Mesendoderm (in vitro differentiated cells): Measurements from ENCODE around the gene FXYD7.
"Not testable (repeated sequence)": the region's sequence is repeated elsewhere in the genome, so short reads cannot be mapped to it uniquely, and the experiment has no call there.

Experiments
- DNase-seq: peaks from one replicate; pipeline ENCODE4 v3.0.0; 2013
- H2AK5ac ChIP-seq: 2 replicates; pipeline ENCODE4 v1.6.1; 2013; ENCODE audit warnings: low read length, inconsistent platforms
- H2BK120ac ChIP-seq: 2 replicates; pipeline ENCODE4 v1.6.1; 2013; ENCODE audit warnings: low read depth, mild to moderate bottlenecking, low read length, moderate library complexity, mixed read lengths
- H2BK15ac ChIP-seq: replicated peaks from 2 replicates; pipeline ENCODE4 v1.6.1; 2013; ENCODE audit warnings: low read depth, mild to moderate bottlenecking, moderate library complexity
- H2BK5ac ChIP-seq: 2 replicates; pipeline ENCODE4 v1.6.1; 2013; ENCODE audit warnings: low read length, inconsistent platforms
- H3K18ac ChIP-seq: 2 replicates; pipeline ENCODE4 v1.6.1; 2013; ENCODE audit warnings: mild to moderate bottlenecking, low read length, mixed read lengths
- H3K23ac ChIP-seq: one replicate; pipeline ENCODE4 v1.6.1; 2013; ENCODE audit warnings: low read length
- H3K27ac ChIP-seq: 2 replicates; pipeline ENCODE4 v1.5.1; 2013; ENCODE audit warnings: low read depth, mild to moderate bottlenecking, inconsistent platforms, low read length, moderate library complexity
- H3K27me3 ChIP-seq: 2 replicates; pipeline ENCODE4 v1.6.1; 2013; ENCODE audit warnings: low read length, control low read depth, mild to moderate bottlenecking, inconsistent platforms; ENCODE audit not compliant: insufficient read depth, poor library complexity
- H3K36me3 ChIP-seq: 2 replicates; pipeline ENCODE4 v1.6.1; 2013; ENCODE audit warnings: low read length, inconsistent platforms; ENCODE audit not compliant: control insufficient read depth, insufficient read depth
- H3K4ac ChIP-seq: one replicate; pipeline ENCODE4 v1.6.1; 2013; ENCODE audit warnings: low read depth, mild to moderate bottlenecking, low read length, moderate library complexity
- H3K4me1 ChIP-seq: 2 replicates; pipeline ENCODE4 v1.6.1; 2013; ENCODE audit warnings: low read depth, low read length, inconsistent platforms; ENCODE audit not compliant: control insufficient read depth
- H3K4me2 ChIP-seq: 2 replicates; pipeline ENCODE4 v1.6.1; 2013; ENCODE audit warnings: low read length
- H3K4me3 ChIP-seq: 2 replicates; pipeline ENCODE4 v1.5.1; 2013; ENCODE audit warnings: mild to moderate bottlenecking, low read length
- H3K56ac ChIP-seq: one replicate; pipeline ENCODE4 v1.6.1; 2013; ENCODE audit warnings: low read length
- H3K79me1 ChIP-seq: 2 replicates; pipeline ENCODE4 v1.6.1; 2013; ENCODE audit warnings: low read length, inconsistent platforms
- H3K79me2 ChIP-seq: 2 replicates; pipeline ENCODE4 v1.6.1; 2013; ENCODE audit warnings: mild to moderate bottlenecking, low read length; ENCODE audit not compliant: control insufficient read depth, insufficient read depth
- H3K9ac ChIP-seq: 2 replicates; pipeline ENCODE4 v1.6.1; 2013; ENCODE audit warnings: low read length, inconsistent platforms
- H4K5ac ChIP-seq: one replicate; pipeline ENCODE4 v1.6.1; 2013; ENCODE audit warnings: low read length
- H4K8ac ChIP-seq: one replicate; pipeline ENCODE4 v1.6.1; 2013; ENCODE audit warnings: low read depth, mild to moderate bottlenecking, control low read depth, low read length, moderate library complexity
- WGBS: extraction: QIAGEN DNeasy Blood & Tissue Kit; methylation state at CpG from one replicate; pipeline ENCODE4 v1.1.7; 2013; ENCODE audit warnings: low lambda C conversion rate, missing lambda C conversion rate; ENCODE audit not compliant: insufficient coverage; ENCODE audit errors: extremely low coverage; 5-methylcytosine and 5-hydroxymethylcytosine counted together

FXYD7 gene

DNA sequence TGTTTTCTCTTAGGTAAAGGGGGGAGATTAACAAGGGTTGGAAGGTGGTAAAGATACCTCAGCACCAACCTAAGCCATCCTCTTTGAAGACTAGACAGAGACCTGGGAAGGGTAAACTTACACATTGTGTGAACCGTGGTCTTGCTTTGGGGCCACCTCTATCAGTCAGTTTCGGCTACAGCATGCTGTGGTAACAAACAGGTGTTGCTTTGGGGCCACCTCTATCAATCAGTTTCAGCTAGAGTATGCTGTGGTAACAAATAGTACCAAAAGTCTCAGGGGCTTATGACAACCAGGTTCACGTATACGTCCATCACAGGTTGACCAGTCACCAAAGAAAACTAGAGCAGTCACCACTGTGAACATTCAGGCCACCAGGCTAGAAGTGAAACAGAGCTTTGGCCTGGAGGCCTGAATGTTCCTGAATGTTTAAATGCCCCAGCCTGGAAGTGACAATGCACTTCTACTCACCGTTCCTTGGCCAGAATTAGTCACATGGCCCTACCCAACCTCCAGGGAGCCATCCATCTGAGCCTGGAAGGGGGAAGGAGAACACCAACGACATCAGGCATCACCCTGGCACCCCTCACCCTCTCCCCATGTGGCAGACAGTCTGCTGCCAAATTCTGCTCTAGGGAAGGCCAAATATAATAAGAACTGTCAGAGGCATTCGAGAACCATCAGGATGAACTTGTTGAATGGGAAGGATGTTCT, 3.8 kb downstream of the FXYD7 start:
- Histone ChIP-seq H2BK5ac (no peak overlapping the region), H3K56ac (no peak overlapping the region), H3K79me2 (no peaks in the 10 kb centered on the region), H4K5ac (no peak overlapping the region), H2BK15ac (no peak overlapping the region), H2AK5ac (no peak overlapping the region), H3K23ac (no peak overlapping the region), H3K4ac (no peak overlapping the region), H2BK120ac (no peak overlapping the region), H3K18ac (no peak overlapping the region), H3K9ac (no peak overlapping the region), H3K27me3 (peaks cover 6% of the 10 kb centered on the region), H3K36me3 (no peaks in the 10 kb centered on the region), H3K4me3 (no peak overlapping the region), H3K4me2 (no peak overlapping the region), H3K4me1 (peaks cover 2% of the 10 kb centered on the region), H3K27ac (no peak overlapping the region), H4K8ac (no peak overlapping the region), H3K79me1 (no peaks in the 10 kb centered on the region)
- no CpG with 5 or more reads among the region's 7 CpGs for WGBS
- DNase-seq, result no peak

DNA sequence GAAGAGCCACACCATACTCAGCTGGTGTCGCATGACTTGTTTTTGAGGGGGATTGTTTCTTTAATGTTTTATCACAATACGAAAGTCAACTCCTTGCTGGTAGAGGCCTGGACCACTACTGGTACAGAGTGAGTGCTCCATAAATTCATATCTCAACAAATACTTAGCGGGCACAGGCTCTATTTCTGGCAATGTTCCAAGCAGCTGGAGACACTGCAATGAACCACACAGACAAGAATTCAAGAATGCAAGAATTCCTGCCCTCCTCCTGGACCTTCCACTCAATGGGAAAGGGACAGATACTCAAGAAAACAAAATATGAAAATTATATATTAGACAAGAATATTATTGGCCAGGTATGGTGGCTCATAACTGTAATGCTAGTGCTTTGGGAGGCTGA, 6.4 kb downstream of the FXYD7 start:
- H3K56ac ChIP-seq, result no peak overlapping the region
- H3K27me3 ChIP-seq, result no peaks in the 10 kb centered on the region
- no peak overlapping the region for H3K4me3 ChIP-seq
- H2BK120ac ChIP-seq, result no peak overlapping the region
- no peak overlapping the region for H2BK5ac ChIP-seq
- H3K4ac ChIP-seq, result no peak overlapping the region
- H2AK5ac ChIP-seq, result no peak overlapping the region
- H3K18ac ChIP-seq, result no peak overlapping the region
- no peaks in the 10 kb centered on the region for H3K4me1 ChIP-seq
- no peak overlapping the region for H4K8ac ChIP-seq
- no peaks in the 10 kb centered on the region for H3K79me2 ChIP-seq
- H4K5ac ChIP-seq, result no peak overlapping the region
- H2BK15ac ChIP-seq, result no peak overlapping the region
- no peak overlapping the region for H3K23ac ChIP-seq
- H3K27ac ChIP-seq, result no peak overlapping the region
- H3K79me1 ChIP-seq, result no peaks in the 10 kb centered on the region
- no CpG with 5 or more reads among the region's 3 CpGs for WGBS
- DNase-seq, result no peak
- H3K9ac ChIP-seq, result no peak overlapping the region
- no peaks in the 10 kb centered on the region for H3K36me3 ChIP-seq
- no peak overlapping the region for H3K4me2 ChIP-seq

DNA sequence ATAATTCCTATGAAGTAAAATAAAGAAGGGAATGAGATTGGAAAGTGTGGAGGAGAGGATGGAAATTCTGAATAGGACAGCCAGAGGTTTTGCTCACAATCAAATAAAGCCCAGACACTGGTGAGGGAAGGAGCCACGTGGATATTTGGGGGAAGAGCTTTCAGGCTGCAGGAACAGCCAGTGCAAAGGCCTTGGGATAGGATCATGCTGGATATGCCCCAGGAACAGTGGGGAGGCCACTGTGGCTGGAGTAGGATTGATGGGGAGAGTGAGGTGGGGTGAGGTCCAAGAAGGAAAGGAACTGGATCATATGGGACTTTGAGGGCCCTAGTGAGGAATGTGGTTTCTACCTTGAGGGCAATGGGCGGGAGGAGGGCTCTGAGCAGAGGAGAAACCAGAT, 7.4 kb downstream of the FXYD7 start:
- Histone ChIP-seq H3K18ac (no peak overlapping the region), H4K5ac (no peak overlapping the region), H3K56ac (no peak overlapping the region), H3K79me1 (no peaks in the 10 kb centered on the region), H2BK5ac (no peak overlapping the region), H3K4ac (no peak overlapping the region), H3K36me3 (no peaks in the 10 kb centered on the region), H2AK5ac (no peak overlapping the region), H3K9ac (no peak overlapping the region), H3K27me3 (no peaks in the 10 kb centered on the region), H3K4me3 (no peak overlapping the region), H2BK15ac (no peak overlapping the region), H3K79me2 (no peaks in the 10 kb centered on the region), H3K4me2 (no peak overlapping the region), H3K27ac (no peak overlapping the region), H3K23ac (no peak overlapping the region), H3K4me1 (no peaks in the 10 kb centered on the region), H2BK120ac (no peak overlapping the region), H4K8ac (no peak overlapping the region)
- DNase-seq, result no peak
- no CpG with 5 or more reads among the region's 2 CpGs for WGBS

DNA sequence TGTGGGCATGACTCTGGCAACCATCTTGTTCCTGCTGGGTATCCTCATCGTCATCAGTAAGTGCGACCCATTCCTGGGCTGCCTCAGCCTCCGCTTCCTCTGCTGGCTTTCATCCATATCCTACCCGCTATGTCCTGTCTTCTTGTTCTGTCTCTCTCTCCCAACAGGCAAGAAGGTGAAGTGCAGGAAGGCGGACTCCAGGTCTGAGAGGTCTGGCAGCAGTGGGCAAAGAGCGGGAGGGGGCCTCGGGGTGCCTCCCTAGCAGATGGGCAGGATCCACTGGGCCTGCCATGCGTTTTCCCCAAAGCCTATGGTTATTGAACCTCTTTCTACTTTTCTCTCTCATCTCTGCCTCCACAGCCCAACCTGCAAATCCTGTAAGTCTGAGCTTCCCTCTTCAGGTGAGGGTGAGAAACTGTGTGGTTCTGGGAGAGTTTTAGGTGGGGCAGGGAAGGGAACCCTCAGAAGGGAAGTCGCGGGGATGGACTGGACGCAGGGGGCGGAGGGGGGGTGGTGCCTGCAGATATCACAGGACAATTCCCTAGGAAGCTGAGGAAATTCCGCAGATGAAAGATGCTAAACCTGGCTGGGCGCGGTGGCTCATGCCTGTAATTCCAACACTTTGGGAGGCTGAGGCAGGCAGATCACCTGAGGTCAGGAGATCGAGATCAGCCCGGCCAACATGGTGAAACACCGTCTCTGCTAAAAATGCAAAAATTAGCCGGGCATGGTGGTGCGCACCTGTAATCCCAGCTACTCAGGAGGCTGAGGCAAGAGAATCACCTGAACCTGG, 8.4 kb downstream of the FXYD7 start:
- H2BK15ac ChIP-seq, result no peak overlapping the region
- no peak overlapping the region for H4K8ac ChIP-seq
- DNase-seq, result peak; percentile 49
- no peak overlapping the region for H2BK5ac ChIP-seq
- H3K23ac ChIP-seq, result no peak overlapping the region
- no peak overlapping the region for H3K27ac ChIP-seq
- no peak overlapping the region for H2AK5ac ChIP-seq
- no peak overlapping the region for H3K9ac ChIP-seq
- peaks cover 1% of the 10 kb centered on the region for H3K79me1 ChIP-seq
- H3K79me2 ChIP-seq, result no peaks in the 10 kb centered on the region
- WGBS, result no CpG with 5 or more reads among the region's 20 CpGs
- H3K4me1 ChIP-seq, result no peaks in the 10 kb centered on the region
- H3K4ac ChIP-seq, result no peak overlapping the region
- H4K5ac ChIP-seq, result no peak overlapping the region
- H3K4me3 ChIP-seq, result no peak overlapping the region
- no peak overlapping the region for H2BK120ac ChIP-seq
- H3K18ac ChIP-seq, result no peak overlapping the region
- H3K36me3 ChIP-seq, result no peaks in the 10 kb centered on the region
- H3K4me2 ChIP-seq, result no peak overlapping the region
- H3K56ac ChIP-seq, result no peak overlapping the region
- H3K27me3 ChIP-seq, result no peaks in the 10 kb centered on the region

DNA sequence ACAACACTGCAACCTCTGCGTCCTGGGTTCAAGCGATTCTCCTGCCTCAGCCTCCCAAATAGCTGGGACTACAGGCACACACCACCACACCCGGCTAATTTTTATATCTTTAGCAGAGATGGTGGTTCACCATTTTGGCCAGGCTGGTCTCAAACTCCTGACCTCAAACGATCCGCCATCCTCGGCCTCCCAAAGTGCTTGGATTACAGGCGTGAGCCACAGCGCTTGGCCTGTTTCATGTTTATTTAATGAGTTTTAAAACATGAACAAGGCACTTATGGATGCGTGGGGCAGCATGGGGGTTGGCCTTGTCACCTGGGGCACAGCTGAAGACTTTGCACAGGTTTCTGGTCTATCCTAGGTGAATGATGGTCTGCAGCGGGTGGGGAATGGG, 10.1 kb downstream of the FXYD7 start:
- not testable (repeated sequence) for H3K27ac ChIP-seq, H3K79me1 ChIP-seq, H3K27me3 ChIP-seq, H3K79me2 ChIP-seq, H2BK120ac ChIP-seq, H3K9ac ChIP-seq, H2BK5ac ChIP-seq, H3K4me1 ChIP-seq, H3K36me3 ChIP-seq, H4K5ac ChIP-seq, H4K8ac ChIP-seq, H3K56ac ChIP-seq, H3K4me2 ChIP-seq, DNase-seq, H2BK15ac ChIP-seq, H3K4me3 ChIP-seq, H3K23ac ChIP-seq, H2AK5ac ChIP-seq, H3K4ac ChIP-seq, H3K18ac ChIP-seq
- whole genome bisulfite sequencing, result no CpG with 5 or more reads among the region's 10 CpGs
